KMS-11 (cell line): Measurements from ENCODE around the gene GATA5.

Experiments used
- H2AFZ ChIP-seq: fragments of 200-600 bp; sonication (generic); 2 replicates; pipeline ENCODE4 v1.6.1; 2016; ENCODE audit warnings: antibody characterized with exemption, mixed run types, low read depth
- H3K27ac ChIP-seq: fragments of 200-600 bp; sonication (generic); 2 replicates; pipeline ENCODE4 v1.6.1; 2016; ENCODE audit warnings: mild to moderate bottlenecking, mixed run types
- H3K27me3 ChIP-seq: fragments of 200-600 bp; sonication (generic); 2 replicates; pipeline ENCODE4 v1.6.1; 2017; ENCODE audit warnings: mild to moderate bottlenecking, low read depth, mixed run types, moderate library complexity; ENCODE audit not compliant: insufficient read depth
- H3K36me3 ChIP-seq: fragments of 200-600 bp; sonication (generic); 2 replicates; pipeline ENCODE4 v1.6.1; 2017; ENCODE audit warnings: mild to moderate bottlenecking, mixed run types; ENCODE audit not compliant: insufficient read depth
- H3K4me1 ChIP-seq: fragments of 200-600 bp; sonication (generic); 2 replicates; pipeline ENCODE4 v1.6.1; 2016; ENCODE audit warnings: mild to moderate bottlenecking, low read depth, mixed run types; ENCODE audit not compliant: poor library complexity, severe bottlenecking
- H3K4me2 ChIP-seq: fragments of 200-600 bp; sonication (generic); 2 replicates; pipeline ENCODE4 v1.7.0; 2016; ENCODE audit warnings: mild to moderate bottlenecking, mixed run types
- H3K4me3 ChIP-seq: fragments of 200-600 bp; sonication (generic); IDR thresholded peaks from 2 replicates; pipeline ENCODE4 v1.6.1; 2017; ENCODE audit warnings: low read depth, low read length, mixed read lengths; ENCODE audit not compliant: insufficient read depth
- H3K79me2 ChIP-seq: fragments of 200-600 bp; sonication (generic); 2 replicates; pipeline ENCODE4 v1.6.1; 2016; ENCODE audit warnings: low read depth, mixed run types; ENCODE audit not compliant: insufficient read depth
- H3K9ac ChIP-seq: fragments of 200-600 bp; sonication (generic); 2 replicates; pipeline ENCODE4 v1.6.1; 2016; ENCODE audit warnings: mild to moderate bottlenecking, mixed run types
- H4K20me1 ChIP-seq: fragments of 200-600 bp; sonication (generic); 2 replicates; pipeline ENCODE4 v1.6.1; 2016; ENCODE audit warnings: mild to moderate bottlenecking, mixed run types; ENCODE audit not compliant: insufficient read depth
- TF ChIP-seq, protein P1 (sequence below): fragments of 200-600 bp; sonication (generic); conservative IDR thresholded peaks from 2 replicates; pipeline ENCODE4 v1.6.1; 2017; ENCODE audit warnings: low read depth, mild to moderate bottlenecking, antibody characterized with exemption, low read length, moderate library complexity, mixed read lengths

Gene GATA5

GRCh38 chr20:62463651-62464424 is 12.0 kb downstream of the GATA5 start:
- Histone ChIP-seq H3K4me3 (no peak overlapping the region), H3K27me3 (peaks cover 98% of the 10 kb centered on the region)
- TF ChIP-seq, protein P1, sequence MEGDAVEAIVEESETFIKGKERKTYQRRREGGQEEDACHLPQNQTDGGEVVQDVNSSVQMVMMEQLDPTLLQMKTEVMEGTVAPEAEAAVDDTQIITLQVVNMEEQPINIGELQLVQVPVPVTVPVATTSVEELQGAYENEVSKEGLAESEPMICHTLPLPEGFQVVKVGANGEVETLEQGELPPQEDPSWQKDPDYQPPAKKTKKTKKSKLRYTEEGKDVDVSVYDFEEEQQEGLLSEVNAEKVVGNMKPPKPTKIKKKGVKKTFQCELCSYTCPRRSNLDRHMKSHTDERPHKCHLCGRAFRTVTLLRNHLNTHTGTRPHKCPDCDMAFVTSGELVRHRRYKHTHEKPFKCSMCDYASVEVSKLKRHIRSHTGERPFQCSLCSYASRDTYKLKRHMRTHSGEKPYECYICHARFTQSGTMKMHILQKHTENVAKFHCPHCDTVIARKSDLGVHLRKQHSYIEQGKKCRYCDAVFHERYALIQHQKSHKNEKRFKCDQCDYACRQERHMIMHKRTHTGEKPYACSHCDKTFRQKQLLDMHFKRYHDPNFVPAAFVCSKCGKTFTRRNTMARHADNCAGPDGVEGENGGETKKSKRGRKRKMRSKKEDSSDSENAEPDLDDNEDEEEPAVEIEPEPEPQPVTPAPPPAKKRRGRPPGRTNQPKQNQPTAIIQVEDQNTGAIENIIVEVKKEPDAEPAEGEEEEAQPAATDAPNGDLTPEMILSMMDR = no peak

GRCh38 chr20:62462976-62463592 is 12.7 kb downstream of the GATA5 start:
- H3K36me3 ChIP-seq = no peaks in the 10 kb centered on the region
- TF ChIP-seq, protein P1 = no peak
- H3K4me3 ChIP-seq = no peak overlapping the region
- peaks cover 98% of the 10 kb centered on the region for H3K27me3 ChIP-seq
- no peaks in the 10 kb centered on the region for H4K20me1 ChIP-seq
- no peak overlapping the region for H3K4me2 ChIP-seq
- no peak overlapping the region for H2AFZ ChIP-seq
- H3K27ac ChIP-seq = no peak overlapping the region
- H3K79me2 ChIP-seq = no peaks in the 10 kb centered on the region
- H3K9ac ChIP-seq = no peak overlapping the region
- H3K4me1 ChIP-seq = no peaks in the 10 kb centered on the region

More at GRCh38 chr20:62463651-62464424, 12.0 kb downstream of the GATA5 start:
- Histone ChIP-seq H3K79me2 (no peaks in the 10 kb centered on the region), H4K20me1 (no peaks in the 10 kb centered on the region), H2AFZ (no peak overlapping the region), H3K9ac (no peak overlapping the region), H3K4me1 (no peaks in the 10 kb centered on the region), H3K4me2 (no peak overlapping the region), H3K36me3 (no peaks in the 10 kb centered on the region), H3K27ac (no peak overlapping the region)

DNA sequence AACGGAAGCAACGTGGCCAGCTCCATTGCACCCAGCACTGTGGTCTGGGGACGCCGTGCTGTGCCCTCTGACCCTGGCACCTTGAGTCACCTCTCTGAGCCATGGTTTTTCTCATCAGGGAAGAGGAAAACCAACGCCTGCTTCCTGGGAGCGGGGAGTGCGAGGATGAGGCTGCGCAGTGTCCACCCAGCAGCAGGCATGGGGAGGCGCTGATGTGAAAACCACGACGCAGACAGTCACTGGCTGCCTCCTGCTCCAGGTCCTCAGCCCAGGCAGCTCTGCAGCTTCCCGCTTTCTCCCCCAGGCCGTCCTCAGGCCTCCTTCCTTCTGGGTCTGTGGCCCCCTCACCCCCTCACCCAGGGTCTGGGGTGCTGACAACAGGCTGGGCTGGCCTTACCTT is 14.0 kb downstream of the GATA5 start:
- Histone ChIP-seq H3K27me3 (peaks cover 98% of the 10 kb centered on the region), H3K27ac (no peak overlapping the region), H3K4me3 (no peak overlapping the region), H2AFZ (no peak overlapping the region), H3K36me3 (no peaks in the 10 kb centered on the region), H4K20me1 (no peaks in the 10 kb centered on the region), H3K4me1 (no peaks in the 10 kb centered on the region), H3K4me2 (no peak overlapping the region), H3K9ac (no peak overlapping the region), H3K79me2 (no peaks in the 10 kb centered on the region)
- TF ChIP-seq, protein P1 = no peak

- Histone ChIP-seq H3K79me2 (no peaks in the 10 kb centered on the region), H3K36me3 (no peaks in the 10 kb centered on the region), H3K27ac (no peak overlapping the region), H3K9ac (no peak overlapping the region), H2AFZ (no peak overlapping the region), H3K27me3 (peaks cover 98% of the 10 kb centered on the region), H4K20me1 (no peaks in the 10 kb centered on the region), H3K4me3 (no peak overlapping the region), H3K4me2 (no peak overlapping the region), H3K4me1 (no peaks in the 10 kb centered on the region)
- TF ChIP-seq, protein P1 = no peak
These were observed 14.6 kb downstream of the GATA5 start for GRCh38 chr20:62461157-62461556.
